Cardiac septum (tissue), 1 donor: Measurements from ENCODE around the gene CDKN2B-AS1. TPM values are rescaled to one million over a fixed set of nuclear protein-coding genes. Genes with fewer than 3 reads are reported as not detected.

ENCODE experiments used
- DNase-seq: peaks from one replicate; pipeline ENCODE4 v3.0.0-alpha.2; 2020; ENCODE audit warnings: low spot score
- intact Hi-C: fragments of 100-400 bp; cut with DNase I; formaldehyde crosslinking; loops from one replicate; pipeline ENCODE4 v1.14.0; 2022
- total RNA-seq: library from RNA; stranded (reverse); fragmentation: NEBNext Ultra II Directional; extraction: Animal tissue kit (Norgen Biotek cat#: 25700); gene quantifications from one replicate; pipeline ENCODE4 v1.2.1, GENCODE V29; 2021
- donor health status: DM: no; HTN: no; CAD: no.

The CDKN2B-AS1 gene
- total RNA-seq, 1 donor from 2014 or later, result not detected

DNA sequence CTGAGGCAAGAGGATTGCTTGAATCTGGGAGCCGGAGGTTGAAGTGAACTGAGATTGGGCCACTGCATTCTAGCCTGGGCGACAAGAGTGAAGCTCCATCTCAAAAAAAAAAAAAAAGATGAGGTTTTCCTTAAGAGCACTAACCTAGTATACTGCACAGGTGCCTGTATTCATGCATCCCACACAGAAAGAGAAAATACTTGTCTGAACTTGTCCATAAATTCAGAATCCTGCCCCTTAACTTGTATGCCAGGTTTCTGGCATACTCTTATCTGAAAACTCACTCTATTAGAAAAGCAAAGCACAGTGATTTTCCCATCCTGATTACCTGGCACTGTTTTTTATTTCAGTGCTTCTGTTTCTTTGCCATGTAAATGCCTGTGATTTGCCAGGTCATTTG lies 139.8 kb downstream of the CDKN2B-AS1 start:
- intact Hi-C loops, result no loop called here
- no peak for DNase-seq

DNA sequence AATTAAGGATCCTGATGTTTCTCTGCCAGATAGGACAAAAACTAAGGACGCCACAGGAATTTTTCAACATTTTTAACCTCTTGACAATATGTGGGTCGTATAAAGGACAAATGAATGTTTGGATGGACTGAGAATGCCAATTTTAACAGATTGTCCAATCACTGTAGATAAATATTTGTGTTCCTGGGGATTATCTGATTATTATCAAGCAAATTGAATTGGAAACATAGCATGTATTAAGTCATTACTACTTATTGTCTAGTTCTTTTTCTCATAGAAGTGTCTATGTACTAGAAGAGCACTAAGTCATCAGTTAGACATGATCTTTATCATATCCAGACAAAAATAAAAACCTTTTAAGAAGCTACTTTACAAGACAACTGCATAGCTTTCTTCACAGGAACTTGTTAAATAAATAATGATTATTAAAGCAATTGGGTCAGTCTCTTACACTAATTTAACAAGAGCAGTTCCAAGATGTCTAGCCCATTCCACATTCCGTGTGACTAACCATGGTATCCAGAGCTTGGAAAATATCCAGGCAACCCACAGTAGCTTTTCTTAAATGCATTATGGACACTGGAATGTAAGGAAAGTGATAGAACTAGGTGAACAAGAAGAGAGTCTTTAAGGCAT lies 142.0 kb downstream of the CDKN2B-AS1 start:
- no peak for DNase-seq
- intact Hi-C loops, result no loop called here

DNA sequence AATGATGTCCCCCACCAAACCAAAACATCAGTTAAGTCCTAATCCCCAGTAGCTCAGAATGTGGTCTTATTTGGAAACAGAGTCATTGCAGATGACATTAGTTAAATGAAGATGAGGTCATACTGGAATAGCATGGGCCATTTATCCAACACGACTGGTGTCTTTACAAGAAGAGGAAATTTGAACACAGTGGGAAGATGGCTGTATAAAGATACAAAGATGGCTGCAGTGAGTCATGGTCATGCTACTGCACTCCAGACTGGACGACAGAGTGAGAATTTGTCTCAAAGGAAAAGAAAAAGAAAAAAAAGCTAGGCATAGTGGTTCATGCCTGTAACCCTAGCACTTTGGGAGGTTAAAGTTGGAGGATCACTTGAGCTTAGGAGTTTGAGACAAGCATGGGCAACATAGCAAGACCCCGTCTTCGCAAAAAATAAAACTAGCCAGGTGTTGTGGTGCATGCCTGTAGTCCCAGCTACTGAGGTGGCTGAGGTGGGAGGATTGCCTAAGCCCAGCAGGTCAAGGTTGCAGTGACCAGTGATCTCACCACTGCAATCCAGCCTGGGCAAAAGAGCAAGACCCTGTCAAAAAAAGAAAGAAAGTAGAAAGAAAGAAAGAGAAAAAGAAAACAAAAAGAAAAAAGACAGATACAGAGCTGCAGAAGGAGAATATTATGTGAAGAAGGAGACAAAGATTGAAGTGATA lies 144.5 kb downstream of the CDKN2B-AS1 start:
- intact Hi-C loops, result no loop called here
- no peak for DNase-seq

DNA sequence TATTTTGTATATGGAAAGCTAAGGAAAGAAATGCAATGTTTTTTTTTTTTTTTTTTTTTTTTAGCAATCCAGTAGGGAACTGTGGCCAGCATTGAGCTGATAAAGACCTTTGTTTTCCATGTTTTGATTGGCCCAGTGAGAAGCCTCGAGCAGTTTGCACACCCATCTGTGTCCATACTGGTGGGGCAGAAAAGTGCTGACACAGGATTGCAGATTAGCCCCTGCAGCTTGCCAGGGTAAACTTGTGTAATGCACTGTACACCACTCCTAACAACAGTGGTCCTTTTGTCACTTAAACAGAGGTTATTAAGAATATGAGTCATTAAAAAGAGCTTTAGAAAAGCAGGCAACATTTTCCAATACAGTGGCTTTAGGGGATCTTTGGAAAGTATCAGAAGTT lies 147.3 kb downstream of the CDKN2B-AS1 start:
- intact Hi-C loops, result no loop called here
- DNase-seq, result no peak

DNA sequence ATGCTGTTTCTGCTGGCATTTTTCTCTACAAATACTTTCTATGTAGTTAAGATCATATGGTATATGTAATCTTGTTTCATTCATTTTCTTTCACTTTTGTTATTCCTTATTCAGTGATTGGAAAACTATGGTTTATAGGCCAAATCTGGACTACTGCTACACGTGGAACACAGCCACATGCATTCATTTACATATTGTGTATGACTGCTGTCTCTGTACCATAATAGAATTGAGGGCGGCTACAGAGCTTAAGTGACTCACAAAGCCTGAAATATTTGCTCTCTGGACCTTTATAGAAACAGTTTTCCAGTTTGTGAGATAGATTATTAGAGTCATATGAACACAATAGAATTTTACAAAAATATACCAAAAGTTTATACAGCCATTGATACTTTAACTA lies 148.1 kb downstream of the CDKN2B-AS1 start:
- no peak for DNase-seq
- intact Hi-C loops, result no loop called here

DNA sequence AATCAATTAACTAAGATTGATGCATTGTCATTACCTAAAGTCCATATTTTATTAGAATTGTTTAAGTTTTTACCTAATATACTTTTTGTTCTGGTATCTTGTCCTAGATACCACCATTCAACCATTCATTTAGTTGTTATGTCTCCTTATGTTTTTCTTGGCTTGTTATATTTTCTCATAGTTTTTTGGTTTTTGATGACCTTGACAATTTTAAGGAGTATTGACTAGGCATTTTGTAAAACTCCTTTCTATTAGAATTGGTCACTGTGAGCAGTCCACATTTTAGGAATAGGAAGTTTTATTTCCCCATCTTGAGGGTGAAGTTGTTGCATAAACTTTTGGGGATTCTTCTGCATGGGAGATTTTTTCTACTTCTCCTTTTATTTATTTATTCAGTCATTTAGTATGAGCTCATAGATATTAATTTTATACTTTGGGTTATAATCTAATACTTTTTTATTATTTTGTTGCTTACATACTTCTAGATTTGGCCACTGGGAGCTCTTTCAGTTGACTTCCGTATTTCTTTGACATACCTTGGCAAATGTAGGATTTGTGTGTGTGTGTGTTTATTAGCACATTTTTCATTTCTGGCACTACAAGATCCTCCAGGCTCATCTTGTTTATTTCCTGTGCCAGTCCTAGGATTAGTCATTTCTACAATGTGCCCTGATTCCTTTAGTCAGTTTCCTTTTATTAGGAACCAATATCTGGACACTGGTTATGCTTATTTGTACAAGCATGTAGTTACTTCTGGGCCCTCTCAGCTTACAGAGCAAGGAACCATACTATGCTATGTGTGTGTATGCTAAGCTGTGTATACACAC lies 149.4 kb downstream of the CDKN2B-AS1 start:
- intact Hi-C loops, result no loop called here
- no peak for DNase-seq

DNA sequence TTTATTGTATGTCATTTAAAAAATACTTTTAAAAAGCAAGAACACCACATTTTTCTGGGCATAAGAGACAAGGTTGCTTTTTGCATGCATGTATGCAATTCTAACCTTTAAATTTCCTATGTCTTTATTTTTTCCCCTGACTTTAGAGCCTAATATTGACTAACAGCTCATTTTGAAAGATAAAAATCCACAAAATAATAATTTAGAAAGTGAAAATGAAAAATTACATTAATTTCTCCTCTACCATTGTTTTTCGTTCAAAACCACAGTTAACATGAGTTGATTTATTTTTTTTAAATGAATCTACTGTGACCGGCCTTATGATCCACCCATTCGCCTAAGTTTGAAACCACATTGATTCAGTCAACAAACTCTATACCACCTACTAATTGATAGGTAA lies 152.0 kb downstream of the CDKN2B-AS1 start:
- intact Hi-C loops, result no loop called here
- no peak for DNase-seq

DNA sequence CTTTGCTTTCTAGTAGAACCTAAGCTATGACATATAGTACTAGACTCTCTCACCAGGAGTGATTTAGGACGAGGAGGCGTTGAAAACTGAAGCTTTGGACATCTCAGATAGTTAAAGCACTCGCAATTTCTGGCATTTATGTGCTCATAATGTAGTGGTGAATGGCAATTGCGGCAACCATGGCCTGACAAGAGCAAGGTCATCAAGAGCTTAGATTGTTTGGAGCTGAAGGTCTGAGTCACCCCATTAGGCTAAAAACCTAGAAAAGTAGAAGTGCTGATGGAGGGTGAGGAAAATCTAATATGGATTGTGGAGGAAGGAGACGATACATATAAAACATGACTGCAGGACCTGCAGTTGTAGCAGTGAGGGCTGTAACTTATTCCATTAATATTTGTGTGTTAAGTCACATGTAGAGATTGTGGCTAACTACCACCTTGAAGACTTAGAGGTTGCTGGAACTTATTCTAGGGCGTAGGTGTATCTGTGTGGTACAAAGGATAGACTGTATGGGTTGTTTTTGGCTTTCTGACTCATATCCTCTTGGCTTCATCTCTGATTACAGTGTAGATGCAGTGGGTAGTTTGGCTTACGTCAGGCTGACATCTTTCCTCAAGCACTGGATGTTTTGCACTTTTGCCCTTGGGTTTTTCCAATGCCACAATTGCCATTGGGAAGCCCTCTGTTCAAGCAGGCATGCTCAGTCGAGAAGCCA lies 153.4 kb downstream of the CDKN2B-AS1 start:
- intact Hi-C loops, result no loop called here
- DNase-seq, result no peak

DNA sequence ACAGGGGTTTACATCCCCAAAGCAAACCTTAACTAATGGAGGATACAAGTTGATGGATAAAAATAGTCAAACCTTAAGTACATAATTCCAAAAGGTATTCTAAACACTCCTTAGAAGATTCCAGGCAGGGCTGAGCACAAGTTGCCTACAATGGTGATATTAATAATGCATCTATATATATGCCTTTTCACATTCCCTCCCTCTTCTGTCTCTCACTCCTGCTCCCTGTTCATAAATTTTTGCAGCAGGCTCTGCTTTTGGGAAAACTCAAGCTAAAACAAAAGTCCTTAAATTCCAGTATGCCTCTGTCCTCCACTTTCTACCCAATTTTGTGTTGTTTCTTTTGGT lies 153.9 kb downstream of the CDKN2B-AS1 start:
- DNase-seq, result no peak
- intact Hi-C loops, result no loop called here

DNA sequence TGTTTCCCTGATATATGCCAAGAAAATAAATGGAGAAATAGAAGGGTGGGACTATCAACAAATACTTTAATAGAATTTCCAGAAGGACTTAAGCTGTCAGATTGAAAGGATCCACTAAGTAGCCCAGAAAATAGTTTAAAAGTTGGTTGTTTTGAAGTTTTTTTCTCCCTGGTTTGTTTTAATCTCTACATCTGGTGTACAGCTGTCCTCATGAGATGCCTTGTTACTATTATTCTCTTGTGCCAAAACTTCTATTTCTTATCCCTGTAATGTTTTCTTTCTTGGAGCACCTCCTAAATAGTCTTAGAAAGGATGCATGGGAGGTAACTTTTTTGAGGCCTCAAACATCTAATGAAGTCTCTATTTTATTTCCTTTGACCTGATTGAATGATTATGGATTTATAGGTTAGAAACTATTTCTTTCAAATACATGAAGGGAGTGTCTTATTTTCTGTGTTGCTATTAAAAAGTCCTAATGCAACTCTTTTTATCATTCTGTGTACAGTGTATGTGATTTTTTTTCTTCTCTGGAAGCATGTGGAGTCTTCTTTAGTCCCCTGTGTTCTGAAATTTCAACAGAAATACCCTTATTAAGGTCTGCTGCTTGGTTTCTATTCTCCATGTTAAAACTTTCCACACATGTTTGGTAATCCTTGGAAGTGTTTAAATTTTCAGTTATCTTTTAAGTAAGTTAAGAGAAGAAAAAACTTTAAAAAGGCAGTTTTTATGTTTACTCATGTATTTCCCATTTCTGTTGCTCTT lies 154.5 kb downstream of the CDKN2B-AS1 start:
- intact Hi-C loops, result no loop called here
- no peak for DNase-seq

DNA sequence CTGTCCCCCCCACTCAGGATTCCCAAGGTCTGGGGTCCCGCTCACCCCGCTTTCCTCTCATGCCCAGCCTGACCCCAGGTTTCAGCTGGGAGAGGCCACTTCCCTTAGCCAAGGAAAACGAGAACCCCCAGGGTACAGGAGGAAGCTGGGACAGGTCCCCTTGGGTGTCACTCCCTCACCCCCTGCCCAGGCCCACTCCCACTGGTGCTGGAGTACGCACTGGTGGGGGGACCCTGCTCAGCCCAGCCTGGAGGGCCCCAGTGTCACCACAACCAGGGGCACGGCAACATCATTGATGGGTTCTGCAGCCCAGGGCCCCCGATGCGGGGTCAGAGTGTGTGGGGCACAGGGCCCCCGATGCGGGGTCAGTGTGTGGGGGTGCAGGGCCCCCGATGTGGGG lies 159.5 kb downstream of the CDKN2B-AS1 start:
- intact Hi-C loops, result no loop called here
- no peak for DNase-seq

DNA sequence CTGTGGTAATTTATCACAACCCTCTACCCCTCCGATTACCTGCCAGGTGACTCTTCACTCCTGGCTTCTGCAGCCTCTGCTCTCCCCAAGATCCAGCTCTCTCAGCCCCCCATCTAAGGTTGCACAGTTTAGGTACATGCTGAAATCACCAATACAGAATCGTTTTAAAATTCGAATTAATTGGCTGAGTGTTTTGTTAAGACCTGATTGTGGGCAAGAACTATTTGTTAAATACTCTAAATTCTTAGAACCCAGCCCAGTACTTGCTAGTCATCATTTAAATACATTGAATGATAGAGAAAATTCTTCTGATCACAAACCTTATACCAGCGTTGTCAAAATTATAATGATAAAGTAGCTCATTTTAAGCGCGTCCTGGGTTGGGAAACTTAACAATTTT lies 162.0 kb downstream of the CDKN2B-AS1 start:
- DNase-seq, result no peak
- intact Hi-C loops, result no loop called here

DNA sequence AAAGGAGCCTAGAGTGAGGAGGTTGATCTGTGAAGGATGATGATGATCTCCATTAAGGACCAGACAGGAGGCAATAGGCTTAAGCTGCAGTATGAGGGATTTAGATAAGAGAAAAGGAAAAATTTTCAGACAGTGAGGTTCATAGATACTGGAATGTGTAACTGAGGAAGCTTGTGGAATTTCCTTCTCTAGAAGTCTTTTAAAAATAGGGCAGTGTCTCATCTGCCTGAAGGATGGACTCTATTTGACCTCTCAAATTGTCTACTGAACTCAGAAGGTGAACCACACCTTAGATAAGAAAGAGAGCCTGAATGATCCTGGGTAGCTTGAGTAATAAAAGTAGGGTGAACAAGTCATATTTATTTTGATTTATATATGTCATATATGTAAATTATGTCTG lies 162.7 kb downstream of the CDKN2B-AS1 start:
- intact Hi-C loops, result no loop called here
- DNase-seq, result no peak

DNA sequence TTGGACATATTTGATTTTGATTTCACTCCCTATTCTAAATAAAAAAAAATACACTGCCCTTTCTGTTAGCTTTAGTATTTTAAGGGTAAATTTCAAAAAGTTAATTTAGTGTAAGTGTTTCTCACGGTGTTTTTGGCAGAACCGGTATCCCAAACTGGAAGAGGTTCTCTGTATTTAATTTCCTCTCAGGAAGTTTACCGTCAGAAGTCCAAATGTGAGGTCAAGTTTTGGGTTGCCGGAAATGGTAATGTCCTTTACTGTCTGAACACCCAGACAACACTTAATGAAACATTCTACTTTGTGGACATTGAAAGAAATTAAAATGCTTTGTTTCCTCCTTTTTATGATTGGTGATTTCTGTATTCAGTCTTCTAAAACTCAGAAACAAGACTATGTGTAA lies 163.2 kb downstream of the CDKN2B-AS1 start:
- intact Hi-C loops, result no loop called here
- no peak for DNase-seq

DNA sequence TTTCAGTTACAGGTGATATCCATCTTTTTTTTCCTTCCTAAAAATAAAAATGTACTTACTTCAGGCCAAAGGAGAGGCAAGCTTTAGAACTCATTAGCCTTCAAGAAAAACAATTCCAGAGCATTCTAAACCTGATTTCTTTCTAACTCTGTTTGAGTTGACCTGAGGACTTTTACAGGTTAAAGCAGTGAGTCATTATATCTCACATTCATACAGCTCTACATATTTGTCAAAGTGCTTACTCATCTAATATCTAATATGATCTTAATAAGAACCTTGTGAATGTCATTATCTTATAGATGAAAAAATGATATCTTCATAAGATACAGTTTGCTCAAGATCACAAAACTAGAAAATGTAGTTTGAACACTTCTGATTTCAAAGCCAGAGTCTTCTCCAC lies 163.7 kb downstream of the CDKN2B-AS1 start:
- intact Hi-C loops, result no loop called here
- no peak for DNase-seq

DNA sequence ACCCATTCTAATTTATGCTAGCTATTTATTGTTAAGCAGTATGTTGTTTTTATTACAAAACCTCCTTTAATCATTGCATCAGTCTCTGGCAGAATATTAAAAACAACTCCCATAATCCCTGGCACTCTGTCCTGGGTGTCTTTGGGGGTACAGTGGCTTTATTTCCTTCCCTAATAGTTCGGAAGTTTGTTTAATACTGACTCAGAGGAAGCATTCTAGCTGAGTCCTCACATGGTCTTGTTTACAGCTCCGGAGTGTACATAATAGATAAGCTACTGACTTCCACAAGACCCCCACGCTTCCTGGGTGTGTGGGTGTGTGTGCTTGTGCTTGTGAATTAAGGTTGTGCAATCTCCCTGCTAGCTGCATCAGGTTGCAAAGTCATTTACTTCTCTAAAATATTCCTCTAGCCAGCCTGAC lies 164.3 kb downstream of the CDKN2B-AS1 start:
- DNase-seq, result no peak
- intact Hi-C loops, result no loop called here

DNA sequence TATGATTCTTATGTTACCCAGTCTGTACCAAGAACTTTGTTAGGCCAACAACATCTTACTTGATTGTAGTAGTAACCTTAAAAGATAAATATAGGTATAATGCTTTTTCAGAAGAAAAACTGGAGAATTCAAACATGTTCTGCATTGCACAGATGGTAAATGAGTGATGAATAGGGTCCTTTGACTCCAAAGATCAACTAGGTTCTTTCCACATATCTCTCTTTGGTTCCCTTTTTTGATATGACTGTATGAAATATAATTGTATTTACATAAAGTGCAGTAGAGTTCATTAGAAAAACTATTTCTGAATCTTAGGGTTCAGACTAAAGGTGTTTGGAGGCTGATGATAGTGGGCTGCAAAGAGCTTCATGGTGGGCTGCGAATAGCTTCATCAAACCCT lies 165.0 kb downstream of the CDKN2B-AS1 start:
- no peak for DNase-seq
- intact Hi-C loops, result no loop called here

DNA sequence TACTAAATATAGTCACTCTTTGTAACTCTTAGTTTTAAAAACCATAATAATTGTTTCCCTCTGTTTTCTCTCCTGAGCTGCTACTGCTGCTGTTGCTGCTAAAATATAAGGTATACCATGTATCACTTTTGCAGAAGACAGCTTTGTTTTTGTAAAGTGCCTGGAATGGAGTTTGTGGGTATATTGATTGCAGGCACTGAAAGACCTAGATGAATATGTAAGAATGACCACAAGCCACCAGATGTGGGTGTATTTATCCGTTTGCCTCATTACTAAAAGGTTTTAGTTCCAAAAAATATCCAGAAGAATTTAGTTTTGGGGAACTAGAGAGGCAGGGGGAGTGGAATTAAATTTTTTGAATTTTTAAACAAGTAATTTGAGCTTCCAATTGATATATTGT lies 165.6 kb downstream of the CDKN2B-AS1 start:
- DNase-seq, result no peak
- intact Hi-C loops, result no loop called here

DNA sequence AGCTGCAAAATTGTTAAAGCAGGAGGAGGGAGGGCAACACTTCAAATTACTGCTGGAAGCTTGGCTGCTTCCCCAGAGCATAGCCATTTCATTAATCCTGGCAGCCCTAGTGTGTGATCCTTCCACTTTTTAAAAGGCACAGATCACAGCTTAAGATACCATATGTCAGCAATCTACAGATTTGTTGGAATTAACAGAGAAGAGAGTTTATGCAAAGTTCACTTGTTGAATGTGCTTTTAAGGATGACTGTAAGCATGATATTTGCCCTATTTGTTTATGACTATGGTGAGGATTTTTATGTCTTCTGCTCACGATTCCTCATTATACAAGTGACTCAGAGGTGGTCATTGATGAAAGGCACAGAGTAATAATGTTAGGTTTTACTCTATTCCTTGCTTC lies 170.6 kb downstream of the CDKN2B-AS1 start:
- intact Hi-C loops, result no loop called here
- no peak for DNase-seq

DNA sequence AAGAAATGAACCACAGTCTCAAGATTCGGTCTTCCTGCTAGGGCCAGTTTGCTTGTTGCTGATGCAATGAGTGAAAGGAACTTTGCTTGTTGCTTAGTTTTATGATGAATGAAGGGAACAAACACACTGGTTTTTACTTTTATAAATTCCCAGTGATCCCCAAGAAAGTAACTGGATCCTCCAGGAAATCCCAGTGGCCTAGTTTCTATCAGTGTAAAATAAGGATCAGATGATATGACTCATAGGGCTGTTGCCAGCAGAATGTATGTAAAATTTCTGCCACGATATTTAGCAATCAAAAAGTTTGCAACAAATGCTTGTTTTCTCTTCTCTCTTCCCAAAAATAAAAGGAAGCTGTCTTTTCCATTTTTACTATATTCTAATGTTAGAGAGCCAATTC lies 174.7 kb downstream of the CDKN2B-AS1 start:
- intact Hi-C loops, result no loop called here

More for the DNA sequence above, 174.7 kb downstream of the CDKN2B-AS1 start:
- no peak for DNase-seq
